IPS DF 6.9 (cell line): ENCODE measurements around the gene DTNBP1.

Source experiments
- DNase-seq: peaks from one replicate; pipeline ENCODE4 v3.0.0-alpha.2; 2013; ENCODE audit warnings: low read depth, low spot score
- H3K27ac ChIP-seq: one replicate; pipeline ENCODE4 v1.5.1; 2013; ENCODE audit warnings: low read length, control low read depth
- H3K27me3 ChIP-seq: 2 replicates; pipeline ENCODE4 v1.6.1; 2013; ENCODE audit warnings: mild to moderate bottlenecking, low read length; ENCODE audit not compliant: control insufficient read depth, insufficient read depth
- H3K36me3 ChIP-seq: 2 replicates; pipeline ENCODE4 v1.6.1; 2013; ENCODE audit warnings: low read length; ENCODE audit not compliant: control insufficient read depth, insufficient read depth
- H3K4me1 ChIP-seq: 2 replicates; pipeline ENCODE4 v1.6.1; 2013; ENCODE audit warnings: low read length; ENCODE audit not compliant: control insufficient read depth, insufficient read depth
- H3K4me3 ChIP-seq: 2 replicates; pipeline ENCODE4 v1.5.1; 2013; ENCODE audit warnings: mild to moderate bottlenecking, low read length
- H3K9me3 ChIP-seq: 2 replicates; pipeline ENCODE4 v1.6.1; 2013; ENCODE audit warnings: low read length, inconsistent platforms; ENCODE audit not compliant: control insufficient read depth, insufficient read depth
- WGBS: extraction: QIAGEN DNeasy Blood & Tissue Kit; methylation state at CpG from one replicate; pipeline ENCODE4 v1.1.7; 2013; ENCODE audit warnings: mixed read lengths, missing lambda C conversion rate; ENCODE audit not compliant: insufficient read length, insufficient coverage; 5-methylcytosine and 5-hydroxymethylcytosine counted together

The DTNBP1 gene

DNA sequence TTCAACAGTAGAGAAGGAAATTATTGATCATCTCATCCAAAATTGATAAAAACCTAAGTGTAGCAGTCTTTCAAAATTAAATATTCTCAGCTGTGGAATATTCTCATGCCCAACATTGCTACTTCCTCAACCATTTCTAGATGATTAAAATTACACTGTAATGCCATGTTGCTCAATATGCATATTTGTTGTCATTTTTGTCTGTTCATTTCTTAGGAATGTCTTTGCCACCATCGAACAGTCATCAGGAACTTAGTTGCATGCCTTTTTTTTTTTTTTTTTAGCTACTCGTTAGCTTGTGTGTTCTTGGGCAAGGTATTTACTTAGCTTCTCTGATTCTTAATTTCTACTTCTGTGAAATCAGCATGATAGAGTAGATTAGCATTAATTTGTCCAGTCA, 188.6 kb downstream of the DTNBP1 start:
- H3K36me3 ChIP-seq: peaks cover 9% of the 10 kb centered on the region
- no peaks in the 10 kb centered on the region for H3K9me3 ChIP-seq
- DNase-seq: no peak
- no CpG with 5 or more reads among the region's 2 CpGs for WGBS
- H3K27me3 ChIP-seq: no peaks in the 10 kb centered on the region
- no peak overlapping the region for H3K27ac ChIP-seq
- H3K4me1 ChIP-seq: peaks cover 5% of the 10 kb centered on the region
- H3K4me3 ChIP-seq: no peak overlapping the region

DNA sequence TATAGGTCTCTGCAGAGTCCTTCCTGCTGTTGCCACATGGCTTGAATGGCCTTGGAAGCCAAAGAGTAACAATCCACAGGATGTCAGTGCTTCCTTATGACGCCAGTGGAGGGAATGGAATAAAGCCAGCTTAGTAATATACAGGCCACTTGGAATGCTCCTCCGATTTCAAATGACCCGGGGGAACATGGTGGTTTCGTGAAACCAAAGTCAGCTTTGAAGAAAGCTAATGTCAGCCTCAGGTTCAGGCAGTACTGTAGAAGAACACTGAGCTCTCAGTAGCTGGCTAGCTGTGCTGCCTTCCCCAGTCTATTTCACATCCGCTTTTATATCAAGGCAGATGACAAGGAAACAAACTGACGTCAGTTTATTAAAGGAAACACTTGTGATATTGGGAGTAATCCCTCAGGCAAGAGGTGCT, 189.1 kb downstream of the DTNBP1 start:
- Histone ChIP-seq H3K9me3 (no peaks in the 10 kb centered on the region), H3K27ac (no peak overlapping the region), H3K4me3 (no peak overlapping the region), H3K4me1 (peaks cover 5% of the 10 kb centered on the region), H3K36me3 (peaks cover 9% of the 10 kb centered on the region), H3K27me3 (no peaks in the 10 kb centered on the region)
- no peak for DNase-seq
- no CpG with 5 or more reads among the region's 6 CpGs for WGBS

DNA sequence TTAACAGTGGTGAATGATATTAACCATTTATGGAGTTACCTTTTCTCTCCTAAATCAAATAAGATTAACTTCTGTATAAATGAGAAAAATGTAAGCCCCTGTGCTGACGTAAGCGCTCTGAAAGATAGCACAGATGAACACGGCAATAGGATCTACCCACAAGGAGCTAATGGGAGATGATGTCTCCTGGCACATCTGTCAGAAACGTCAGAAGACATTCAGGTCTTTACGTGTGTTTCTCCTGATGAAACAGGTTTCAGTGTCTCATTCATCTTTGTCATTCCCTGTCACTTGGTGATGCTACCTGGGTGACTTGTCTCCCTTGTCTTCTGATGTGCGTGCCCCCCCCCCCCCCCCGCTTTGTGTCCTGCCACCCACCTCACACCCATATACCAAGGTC, 189.7 kb downstream of the DTNBP1 start:
- no peak for DNase-seq
- no peaks in the 10 kb centered on the region for H3K27me3 ChIP-seq
- no peak overlapping the region for H3K27ac ChIP-seq
- no CpG with 5 or more reads among the region's 7 CpGs for WGBS
- peaks cover 13% of the 10 kb centered on the region for H3K36me3 ChIP-seq
- no peaks in the 10 kb centered on the region for H3K9me3 ChIP-seq
- H3K4me1 ChIP-seq: peaks cover 5% of the 10 kb centered on the region
- H3K4me3 ChIP-seq: no peak overlapping the region
